Small intestine (tissue), 7 donors: ENCODE measurements around the gene CNKSR3. TPM values are rescaled to one million over a fixed set of nuclear protein-coding genes. Genes with fewer than 3 reads are reported as not detected.

Source experiments
- DNase-seq, 2 donors: peaks; one replicate each; pipeline versions ENCODE4 v3.0.0 to v3.0.0-alpha.2; 2013
- FAIRE-seq: peaks from 2 replicates; lab custom pipeline; 2012; peaks lifted over from hg19 to GRCh38; lab: Jason Lieb, UNC
- H3K27ac ChIP-seq, 3 donors: one replicate each; pipeline ENCODE4 v1.5.1; 2013; ENCODE audit warnings: low read length in 2 of 3, mild to moderate bottlenecking in 2 of 3, control low read depth in 1 of 3, inconsistent platforms in 1 of 3, low read depth in 1 of 3, moderate library complexity in 1 of 3
- H3K27me3 ChIP-seq, 3 donors: one replicate each; pipeline ENCODE4 v1.6.1; 2013; ENCODE audit warnings: low read length in 3 of 3, inconsistent platforms in 1 of 3; ENCODE audit not compliant: control insufficient read depth in 3 of 3, insufficient read depth in 3 of 3
- H3K36me3 ChIP-seq, 3 donors: one replicate each; pipeline ENCODE4 v1.6.1; 2013; ENCODE audit warnings: low read length in 3 of 3, inconsistent platforms in 1 of 3, low read depth in 1 of 3, mild to moderate bottlenecking in 1 of 3, moderate library complexity in 1 of 3; ENCODE audit not compliant: control insufficient read depth in 3 of 3, insufficient read depth in 2 of 3
- H3K4me1 ChIP-seq, 3 donors: one replicate each; pipeline ENCODE4 v1.6.1; 2013; ENCODE audit warnings: low read length in 2 of 3, inconsistent platforms in 1 of 3, low read depth in 1 of 3, mild to moderate bottlenecking in 1 of 3, moderate library complexity in 1 of 3; ENCODE audit not compliant: control insufficient read depth in 3 of 3, insufficient read depth in 2 of 3
- H3K4me3 ChIP-seq, 3 donors: one replicate each; pipeline ENCODE4 v1.5.1; 2013; ENCODE audit warnings: low read length in 3 of 3, control low read depth in 1 of 3, inconsistent platforms in 1 of 3, low read depth in 1 of 3, mild to moderate bottlenecking in 1 of 3, moderate library complexity in 1 of 3
- H3K9me3 ChIP-seq, 2 donors: one replicate each; pipeline ENCODE4 v1.6.1; 2013; ENCODE audit warnings: low read depth in 1 of 2, low read length in 1 of 2; ENCODE audit not compliant: control insufficient read depth in 2 of 2, insufficient read depth in 1 of 2
- WGBS, 3 donors: extraction: QIAGEN DNeasy Blood & Tissue Kit; methylation state at CpG; one replicate each; pipeline ENCODE4 v1.1.7; 2013; 5-methylcytosine and 5-hydroxymethylcytosine counted together
- polyA plus RNA-seq, 4 donors: library from polyadenylated mRNA; stranded (reverse) in 3 of 4; unstranded in 1 of 4; fragments of 200-250 nt in 3 of 4; fragments of 120-200 nt in 1 of 4; gene quantifications; one replicate each; pipeline versions ENCODE4 v1.2.1 to v1.2.3, GENCODE V29; 2013
- donor health status: healthy with polysubstance abuse.
- donor health status: control.
- donor health status: control.
- donor health status: Bipolar disorder and iron deficiency.
- donor health status: healthy.

CNKSR3 gene
- polyA plus RNA-seq, 4 donors: 10.6 to 34.6 (median 11.6) TPM

- Histone ChIP-seq H3K36me3 (peaks cover 0 to 34% (median 10%) of the 10 kb centered on the region in 3 donors), H3K9me3 (no peaks in the 10 kb centered on the region), H3K27me3 (no peaks in the 10 kb centered on the region), H3K4me1 (no peaks in the 10 kb centered on the region), H3K27ac (no peak overlapping the region), H3K4me3 (no peak overlapping the region)
- WGBS, 3 donors: 50 to 87% (median 59%) methylated on average over 3 of the region's 3 CpGs
- DNase-seq: no peak
- no peak for FAIRE-seq
Measured at GRCh38 chr6:154432533-154433476, 77.7 kb downstream of the CNKSR3 start.

- H3K4me1 ChIP-seq: no peaks in the 10 kb centered on the region
Measured at GRCh38 chr6:154430481-154430919, 80.0 kb downstream of the CNKSR3 start.

GRCh38 chr6:154429711-154430110 lies 80.8 kb downstream of the CNKSR3 start:
- FAIRE-seq (no peak), DNase-seq (no peak)
- H3K27me3 ChIP-seq: no peaks in the 10 kb centered on the region
- H3K4me1 ChIP-seq: no peaks in the 10 kb centered on the region
- no peaks in the 10 kb centered on the region for H3K9me3 ChIP-seq
- H3K27ac ChIP-seq: no peak overlapping the region
- no peak overlapping the region for H3K4me3 ChIP-seq
- H3K36me3 ChIP-seq: peaks cover 0 to 15% (median 10%) of the 10 kb centered on the region in 3 donors
- 86 to 93% (median 91%) methylated on average over 5 of the region's 5 CpGs for WGBS, 3 donors

More at GRCh38 chr6:154430481-154430919, 80.0 kb downstream of the CNKSR3 start:
- Histone ChIP-seq H3K27ac (no peak overlapping the region), H3K36me3 (peaks cover 0 to 20% (median 10%) of the 10 kb centered on the region in 3 donors), H3K4me3 (no peak overlapping the region), H3K9me3 (no peaks in the 10 kb centered on the region), H3K27me3 (no peaks in the 10 kb centered on the region)
- FAIRE-seq: no peak
- WGBS, 3 donors: 14 to 57% (median 27%) methylated on average over 1 of the region's 1 CpG
- peak in 1 of 2 donors; percentile 28 for DNase-seq

- DNase-seq (no peak), FAIRE-seq (no peak)
- Histone ChIP-seq H3K9me3 (no peaks in the 10 kb centered on the region), H3K27ac (no peak overlapping the region), H3K4me1 (no peaks in the 10 kb centered on the region), H3K4me3 (no peak overlapping the region), H3K27me3 (no peaks in the 10 kb centered on the region), H3K36me3 (peaks cover 0 to 17% (median 10%) of the 10 kb centered on the region in 3 donors)
- WGBS, 3 donors: 85 to 87% (median 87%) methylated on average over 3 of the region's 3 CpGs
Measured at GRCh38 chr6:154428897-154429296, 81.6 kb downstream of the CNKSR3 start.

GRCh38 chr6:154427446-154427845 lies 83.0 kb downstream of the CNKSR3 start:
- Histone ChIP-seq H3K4me3 (no peak overlapping the region), H3K9me3 (no peaks in the 10 kb centered on the region), H3K4me1 (no peaks in the 10 kb centered on the region), H3K27me3 (no peaks in the 10 kb centered on the region), H3K27ac (no peak overlapping the region), H3K36me3 (peaks cover 0 to 16% (median 11%) of the 10 kb centered on the region in 3 donors)
- DNase-seq (no peak), FAIRE-seq (no peak)

GRCh38 chr6:154426997-154427396 lies 83.5 kb downstream of the CNKSR3 start:
- Histone ChIP-seq H3K27ac (no peak overlapping the region), H3K4me1 (no peaks in the 10 kb centered on the region), H3K27me3 (no peaks in the 10 kb centered on the region), H3K9me3 (no peaks in the 10 kb centered on the region), H3K4me3 (no peak overlapping the region), H3K36me3 (peaks cover 0 to 19% (median 14%) of the 10 kb centered on the region in 3 donors)
- no peak for DNase-seq
- 77 to 91% (median 82%) methylated on average over 1 of the region's 1 CpG for WGBS, 3 donors
- no peak for FAIRE-seq

- Histone ChIP-seq H3K4me3 (no peak overlapping the region), H3K27me3 (no peaks in the 10 kb centered on the region), H3K27ac (no peak overlapping the region), H3K9me3 (no peaks in the 10 kb centered on the region), H3K36me3 (peaks cover 0 to 28% (median 12%) of the 10 kb centered on the region in 3 donors), H3K4me1 (no peaks in the 10 kb centered on the region)
- WGBS, 3 donors: 93 to 95% (median 94%) methylated on average over 4 of the region's 4 CpGs
- FAIRE-seq: no peak
- DNase-seq: no peak
Measured at GRCh38 chr6:154425034-154425433, 85.5 kb downstream of the CNKSR3 start.

GRCh38 chr6:154414021-154414813 lies 96.3 kb downstream of the CNKSR3 start:
- Histone ChIP-seq H3K27ac (no peak overlapping the region), H3K9me3 (no peaks in the 10 kb centered on the region), H3K4me3 (no peak overlapping the region), H3K27me3 (no peaks in the 10 kb centered on the region), H3K4me1 (no peaks in the 10 kb centered on the region), H3K36me3 (peaks cover 0 to 58% (median 22%) of the 10 kb centered on the region in 3 donors)
- DNase-seq (no peak), FAIRE-seq (no peak)
- WGBS, 3 donors: 81 to 89% (median 86%) methylated on average over 8 of the region's 8 CpGs
